Measurements from ENCODE around the gene GABRR2.
A peak's percentile ranks its signal among the peaks of the same experiment; 100 is the strongest.

Gene GABRR2

GRCh38 chr6:89290401-89291155, 24.5 kb downstream of the GABRR2 start:
- no peak for DNase-seq

- DNase-seq, result no peak
These were observed 25.4 kb downstream of the GABRR2 start for GRCh38 chr6:89289710-89290109.

DNA sequence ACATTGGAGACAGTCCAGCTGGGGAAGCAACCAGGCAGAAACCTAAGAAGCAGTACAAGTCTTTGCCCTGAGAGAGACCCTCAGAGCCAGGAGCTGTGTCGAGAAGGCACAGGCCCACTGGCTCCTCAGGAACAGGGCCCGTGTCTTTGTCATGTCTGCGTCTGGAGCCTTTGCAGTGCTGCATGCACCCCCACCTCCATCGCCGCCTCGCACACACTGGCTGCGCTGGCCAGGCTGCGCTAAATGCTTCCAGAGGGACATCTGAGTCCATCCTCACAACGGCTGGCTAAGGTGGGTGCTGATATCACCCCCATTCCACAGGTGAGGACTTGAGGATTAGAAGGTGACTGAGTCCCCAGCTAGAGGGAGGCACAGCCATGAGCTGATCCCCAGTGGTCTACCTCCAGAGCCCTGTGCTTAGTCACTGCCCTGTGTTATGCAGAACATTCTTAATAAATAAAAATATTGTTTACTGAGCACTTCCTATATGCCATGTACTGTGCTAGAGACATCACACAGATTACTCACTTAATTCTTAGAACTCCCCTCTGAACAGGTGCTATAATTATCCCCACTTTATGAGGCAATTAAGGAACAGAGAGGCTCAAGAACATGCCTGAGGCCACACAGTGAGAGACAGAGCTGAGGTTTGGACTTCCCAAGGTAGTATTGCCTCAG, 27.6 kb downstream of the GABRR2 start:
- DNase-seq, result no peak

- no peak for DNase-seq
These were observed 28.6 kb downstream of the GABRR2 start for GRCh38 chr6:89286516-89286915.

DNA sequence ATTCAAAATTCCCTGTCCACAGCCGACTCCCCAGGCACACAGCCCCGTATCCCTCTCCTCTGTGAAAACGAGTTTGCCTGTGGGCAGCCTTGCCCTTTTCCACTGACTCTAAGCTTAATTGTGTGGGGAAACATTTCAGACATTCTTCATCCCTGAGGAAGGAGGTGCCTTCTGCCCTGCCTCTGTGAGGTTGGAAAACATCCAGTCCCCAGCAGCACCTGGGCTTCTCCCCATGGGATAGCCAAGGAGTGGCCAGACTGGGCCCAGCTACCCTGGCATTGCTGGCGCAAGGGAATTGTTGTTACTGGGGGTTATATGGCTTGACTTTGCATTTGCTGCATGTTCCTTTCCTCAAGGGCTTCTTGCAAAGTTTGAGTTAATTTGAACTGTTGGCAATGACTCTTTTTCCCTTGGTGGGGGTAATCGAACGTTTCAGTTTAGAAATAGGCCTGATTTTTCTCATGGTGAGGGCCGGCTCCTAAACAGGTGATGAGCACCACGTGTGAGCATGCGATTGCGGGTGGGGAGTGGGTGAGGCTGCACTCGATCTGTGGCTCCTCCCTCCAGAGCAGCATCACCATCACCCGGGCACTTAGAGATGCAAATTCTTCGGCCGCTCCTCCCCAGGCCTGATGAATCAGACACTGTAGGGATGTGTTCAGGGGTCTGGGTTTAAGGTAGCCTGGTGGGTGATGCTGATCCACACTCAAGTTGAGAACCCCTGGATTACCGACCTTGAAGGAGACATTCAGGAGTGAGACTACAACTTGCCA, 29.9 kb downstream of the GABRR2 start:
- no peak for DNase-seq

- no peak for DNase-seq
These were observed 31.0 kb downstream of the GABRR2 start for GRCh38 chr6:89284081-89284480.

- DNase-seq, result no peak
These were observed 32.4 kb downstream of the GABRR2 start for GRCh38 chr6:89282749-89283148.

DNA sequence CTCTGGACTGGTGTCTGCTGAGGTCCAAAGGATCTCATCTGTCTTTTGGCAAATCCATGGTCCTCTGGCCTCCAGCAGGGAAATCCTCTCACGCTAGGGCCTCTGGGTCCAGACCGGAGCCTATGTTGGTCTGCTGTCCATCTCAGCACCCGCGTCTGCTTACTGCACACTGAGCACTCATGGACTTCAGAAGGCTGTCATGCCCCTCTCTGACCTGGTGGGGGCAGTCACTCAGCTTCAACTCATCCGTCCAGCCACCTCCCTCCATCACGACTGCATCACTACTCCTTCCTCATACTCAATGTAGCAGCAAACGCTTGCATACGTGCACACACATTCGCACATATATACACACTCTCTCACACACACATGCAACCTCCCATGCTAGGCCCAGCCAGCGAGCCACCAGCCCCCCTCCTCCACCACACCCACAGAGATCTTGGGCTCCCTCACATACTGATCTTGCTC, 33.3 kb downstream of the GABRR2 start:
- DNase-seq, result peak; percentile 41

DNA sequence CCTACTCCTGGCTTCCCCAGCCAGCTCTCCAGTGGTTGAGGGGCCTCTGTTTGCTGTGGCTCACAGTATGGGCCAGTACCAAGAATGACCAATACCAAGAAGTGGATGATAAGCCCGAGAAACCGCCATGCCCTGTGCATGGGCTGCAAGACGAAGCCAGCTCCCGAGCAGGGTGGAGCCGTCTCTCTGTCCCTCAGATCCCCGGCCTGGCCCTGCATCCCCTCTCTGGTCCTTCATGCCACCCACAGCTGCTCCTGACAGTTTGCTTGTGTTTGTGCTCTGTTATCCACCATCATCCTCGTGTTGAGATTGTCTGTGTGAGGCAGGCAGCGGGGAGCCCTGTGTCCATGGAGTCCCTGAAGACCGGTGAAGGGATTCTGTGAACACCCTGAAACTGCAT, 36.1 kb downstream of the GABRR2 start:
- no peak for DNase-seq

DNA sequence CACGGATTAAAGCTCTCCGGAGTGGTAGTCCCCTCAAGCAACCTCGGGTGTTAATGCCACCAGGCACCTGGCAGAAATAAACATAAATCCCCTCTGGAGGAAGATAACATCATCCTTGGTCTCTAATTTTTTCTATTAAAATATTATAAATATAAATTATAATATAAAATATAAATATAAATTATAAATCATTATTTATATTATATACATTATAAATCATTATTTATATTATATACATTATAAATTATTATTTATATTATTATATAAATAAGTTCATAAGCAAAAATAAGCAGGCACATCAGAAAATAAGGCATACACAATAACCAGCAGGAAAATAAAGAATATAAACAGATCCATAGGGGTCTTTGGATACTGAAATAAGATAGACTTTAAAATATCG, 39.2 kb downstream of the GABRR2 start:
- no peak for DNase-seq

DNA sequence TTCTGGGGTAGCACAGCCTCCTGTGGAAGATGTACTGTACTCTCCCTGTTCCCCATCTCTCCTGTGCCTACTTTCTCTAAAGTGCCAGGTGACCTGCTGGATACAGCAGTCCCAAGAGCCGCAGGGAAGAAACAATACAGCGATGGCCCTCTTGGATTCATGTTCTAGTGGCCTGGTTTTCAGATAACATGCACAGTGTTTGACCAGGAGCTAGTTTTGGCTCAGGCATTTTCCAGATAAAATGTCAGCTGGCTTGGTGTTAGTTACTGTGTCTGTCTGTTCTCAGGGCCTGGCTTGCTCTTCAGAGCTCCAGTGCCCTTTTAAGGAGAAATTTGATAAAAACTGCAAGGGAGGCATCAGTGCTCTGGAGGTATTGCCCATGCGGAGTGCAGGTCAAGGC, 41.3 kb downstream of the GABRR2 start:
- DNase-seq, result no peak

DNA sequence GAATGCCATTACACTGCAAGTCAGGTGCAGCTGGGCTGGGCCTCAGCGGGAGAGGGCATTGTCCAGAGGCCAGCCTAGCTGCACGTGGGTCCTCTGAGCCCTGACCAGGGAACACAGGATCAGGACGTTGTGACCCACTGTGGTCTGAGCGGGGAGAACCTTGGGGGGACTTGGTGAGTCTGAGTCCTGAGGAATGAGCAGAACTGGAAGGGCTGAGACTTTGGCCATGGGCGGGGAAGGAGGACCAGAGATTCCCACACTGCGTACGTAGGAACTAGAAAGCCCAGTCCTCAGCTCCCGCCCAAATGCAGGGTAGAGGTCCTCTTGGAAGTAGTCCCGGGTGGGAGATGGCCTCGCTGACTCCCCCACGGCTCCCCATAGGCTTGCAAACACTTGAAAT, 42.5 kb downstream of the GABRR2 start:
- DNase-seq, result no peak

DNA sequence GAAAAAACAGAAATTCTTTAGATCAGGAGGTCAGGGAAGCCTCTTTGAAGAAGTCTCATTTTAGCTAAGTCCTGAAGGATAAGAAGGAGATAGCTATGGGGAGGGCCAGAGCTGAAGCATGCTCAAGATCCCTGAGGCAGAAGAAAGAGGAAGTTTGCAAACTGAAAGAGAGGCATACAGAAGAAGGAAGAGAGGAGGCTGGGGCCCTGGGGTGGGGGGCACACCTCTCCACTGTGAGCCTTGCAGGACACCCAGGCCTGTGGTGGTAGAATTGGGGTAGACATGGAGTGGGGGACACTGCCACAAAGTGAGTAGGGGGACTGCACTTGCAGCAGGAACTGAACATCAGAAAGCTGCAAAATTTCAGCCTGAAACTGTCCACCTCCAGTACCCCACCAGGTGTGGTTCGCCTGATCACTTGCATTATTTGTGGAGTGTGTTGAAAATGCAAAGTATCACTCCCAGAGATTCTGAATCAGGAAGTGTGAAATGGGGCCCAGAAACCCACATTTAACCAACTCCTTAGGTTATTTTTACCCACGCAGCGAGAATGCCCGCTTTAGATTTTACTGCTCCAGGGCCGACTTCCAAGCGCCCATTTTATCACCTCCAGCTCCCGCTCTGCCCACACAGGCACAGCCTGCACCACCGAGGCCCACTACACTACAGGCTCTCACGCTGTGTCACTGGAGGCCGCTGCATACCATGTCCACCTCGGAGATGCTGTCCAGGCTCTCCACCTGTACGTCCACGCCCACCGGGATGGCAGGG, 44.0 kb downstream of the GABRR2 start:
- DNase-seq, result no peak

- DNase-seq, result no peak
These were observed 45.1 kb downstream of the GABRR2 start for GRCh38 chr6:89269981-89270380.

GRCh38 chr6:89269252-89269651, 45.8 kb downstream of the GABRR2 start:
- no peak for DNase-seq

- no peak for DNase-seq
These were observed 46.3 kb downstream of the GABRR2 start for GRCh38 chr6:89268776-89269175.

DNA sequence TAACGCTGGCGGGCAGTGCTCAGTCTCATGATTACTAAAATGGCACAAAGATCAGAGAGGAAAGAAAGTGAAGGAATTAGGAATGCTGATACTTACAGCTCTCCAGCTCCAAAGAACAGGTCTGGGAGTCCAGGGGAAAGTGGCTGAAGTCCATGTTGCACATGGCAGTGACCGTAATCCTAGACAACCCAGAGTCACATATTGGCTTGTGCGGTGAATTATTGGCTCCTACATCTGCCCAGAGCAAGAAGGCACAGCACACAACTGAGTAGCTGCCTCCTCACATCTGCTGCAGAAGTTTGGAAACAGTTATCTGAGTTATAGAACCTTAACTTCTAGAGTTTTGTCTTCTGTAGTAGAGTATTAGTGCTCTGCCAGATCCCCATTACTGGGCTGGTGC, 47.2 kb downstream of the GABRR2 start:
- DNase-seq, result no peak

- DNase-seq, result no peak
These were observed 50.8 kb downstream of the GABRR2 start for GRCh38 chr6:89264296-89264695.

DNA sequence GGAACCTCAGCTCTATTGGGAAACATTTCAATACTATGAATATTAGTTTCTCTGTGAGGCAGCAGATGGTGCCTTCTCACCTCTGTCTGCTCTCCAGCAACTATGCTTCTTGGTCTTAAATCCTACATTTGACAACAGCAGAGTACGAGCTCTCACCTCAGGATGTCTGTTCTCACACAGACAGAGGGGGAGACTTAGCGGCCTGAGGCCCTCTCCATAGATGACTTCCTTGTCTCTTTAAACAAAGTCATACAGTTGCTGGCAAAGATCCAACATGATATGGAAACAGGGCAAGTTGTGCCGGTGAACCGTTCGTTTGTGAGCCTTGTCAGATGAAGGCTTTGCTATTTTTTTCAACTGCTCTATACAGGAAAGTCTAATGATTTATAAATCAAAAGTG, 54.3 kb downstream of the GABRR2 start:
- no peak for DNase-seq

DNA sequence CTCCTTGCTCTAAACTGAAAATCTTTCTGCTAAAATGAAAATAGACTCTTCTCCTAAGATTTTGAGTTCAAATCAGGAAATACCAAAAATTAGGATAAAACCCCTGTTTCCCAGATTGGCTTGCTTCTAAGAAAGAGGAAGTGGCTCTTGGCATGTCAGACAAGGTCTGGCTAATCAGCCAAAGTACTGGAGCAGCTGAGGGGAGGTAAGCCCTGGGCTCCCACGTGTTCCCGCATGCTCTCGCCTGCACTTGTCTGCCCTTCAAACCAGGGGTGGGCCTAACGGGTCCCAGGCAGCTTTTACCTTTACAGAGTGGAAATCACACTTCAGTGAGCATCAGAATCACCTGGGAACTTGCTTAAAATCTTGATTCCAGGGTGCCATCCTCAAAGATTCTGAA, 54.8 kb downstream of the GABRR2 start:
- no peak for DNase-seq

DNA sequence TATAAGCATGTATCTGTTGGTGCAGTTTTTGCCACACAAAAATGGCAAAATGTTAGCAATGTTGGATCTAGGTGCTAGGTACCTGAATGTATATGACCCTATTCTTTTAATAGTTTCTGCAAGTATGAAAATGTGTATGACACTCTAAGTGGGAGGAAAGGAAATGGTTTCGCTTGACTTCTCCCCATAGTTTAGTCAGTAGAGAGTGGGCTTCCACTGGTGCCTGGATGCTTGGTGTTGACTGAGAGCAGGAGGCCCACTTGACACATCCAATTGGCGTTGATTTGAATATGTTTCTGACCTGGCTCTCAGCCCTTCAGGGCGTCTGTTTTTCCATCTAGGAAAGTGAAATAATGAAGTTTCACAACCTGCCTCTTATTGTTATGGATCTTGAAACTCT, 56.2 kb downstream of the GABRR2 start:
- DNase-seq, result no peak

- DNase-seq, result no peak
These were observed 57.3 kb downstream of the GABRR2 start for GRCh38 chr6:89257781-89258180.

DNA sequence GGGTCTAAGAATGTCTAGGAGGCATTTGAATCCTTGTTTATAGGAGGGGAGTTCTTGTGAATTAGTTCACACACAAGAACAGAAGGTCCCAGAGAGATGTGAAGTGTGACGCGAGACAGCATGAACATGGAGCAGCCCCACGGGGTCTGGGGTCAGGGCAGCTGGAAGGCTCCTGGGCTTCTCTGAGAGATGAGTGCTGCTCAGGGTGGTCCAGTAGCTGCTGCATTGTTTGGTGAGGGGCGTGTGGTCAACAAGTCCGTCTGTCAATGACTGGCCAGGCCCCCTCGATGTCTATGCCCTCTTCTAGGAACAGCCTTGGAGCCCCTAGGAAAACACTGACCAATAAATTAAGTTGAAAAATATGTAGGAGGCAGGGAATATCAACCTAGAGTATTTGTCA, 57.8 kb downstream of the GABRR2 start:
- DNase-seq, result no peak

All from CD4-positive, alpha-beta T cell treated with Interleukin-4 for 4 hours (primary cell).